NT2/D1 (cell line): ENCODE data around the gene CAMTA1.

Experiments used
- SUZ12 ChIP-seq: IDR thresholded peaks from 2 replicates; pipeline ENCODE4 v1.6.1; 2011; ENCODE audit not compliant: insufficient read length, insufficient read depth; ENCODE audit errors: extremely low read depth
- YY1 ChIP-seq: IDR thresholded peaks from 2 replicates; pipeline ENCODE4 v1.6.1; 2011; ENCODE audit not compliant: insufficient read length, insufficient read depth

DNA sequence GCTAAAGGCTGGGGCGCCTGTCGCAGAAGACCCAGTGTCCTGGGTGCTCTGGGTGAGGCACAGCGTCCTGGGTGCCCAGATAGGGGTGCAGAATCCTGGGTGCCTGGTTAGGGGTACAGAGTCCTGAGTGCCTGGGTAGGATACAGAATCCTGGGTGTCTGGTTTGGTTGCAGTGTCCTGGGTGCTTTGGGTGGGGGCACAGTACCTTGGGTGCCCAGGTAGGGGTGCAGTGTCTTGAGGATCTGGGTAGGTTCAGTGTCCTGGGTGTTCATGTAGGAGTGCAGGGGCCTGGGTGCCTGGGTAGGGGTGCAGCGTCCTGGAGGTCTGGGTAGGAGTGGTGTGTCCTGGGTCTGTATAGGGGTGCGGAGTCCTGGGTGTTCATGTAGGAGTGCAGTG lies 178.7 kb downstream of the CAMTA1 start:
- TF ChIP-seq YY1 (no peak), SUZ12 (no peak)
